Measurements from ENCODE around the gene LNP1. TPM values are rescaled to one million over a fixed set of nuclear protein-coding genes. Genes with fewer than 3 reads are reported as not detected.
"Not testable (repeated sequence)": the region's sequence is repeated elsewhere in the genome, so short reads cannot be mapped to it uniquely, and the experiment has no call there.

LNP1 gene
- total RNA-seq (4.3 and 5.8 TPM in 2 replicates), polyA plus RNA-seq (1.1 and 1.9 TPM in 2 replicates)

DNA sequence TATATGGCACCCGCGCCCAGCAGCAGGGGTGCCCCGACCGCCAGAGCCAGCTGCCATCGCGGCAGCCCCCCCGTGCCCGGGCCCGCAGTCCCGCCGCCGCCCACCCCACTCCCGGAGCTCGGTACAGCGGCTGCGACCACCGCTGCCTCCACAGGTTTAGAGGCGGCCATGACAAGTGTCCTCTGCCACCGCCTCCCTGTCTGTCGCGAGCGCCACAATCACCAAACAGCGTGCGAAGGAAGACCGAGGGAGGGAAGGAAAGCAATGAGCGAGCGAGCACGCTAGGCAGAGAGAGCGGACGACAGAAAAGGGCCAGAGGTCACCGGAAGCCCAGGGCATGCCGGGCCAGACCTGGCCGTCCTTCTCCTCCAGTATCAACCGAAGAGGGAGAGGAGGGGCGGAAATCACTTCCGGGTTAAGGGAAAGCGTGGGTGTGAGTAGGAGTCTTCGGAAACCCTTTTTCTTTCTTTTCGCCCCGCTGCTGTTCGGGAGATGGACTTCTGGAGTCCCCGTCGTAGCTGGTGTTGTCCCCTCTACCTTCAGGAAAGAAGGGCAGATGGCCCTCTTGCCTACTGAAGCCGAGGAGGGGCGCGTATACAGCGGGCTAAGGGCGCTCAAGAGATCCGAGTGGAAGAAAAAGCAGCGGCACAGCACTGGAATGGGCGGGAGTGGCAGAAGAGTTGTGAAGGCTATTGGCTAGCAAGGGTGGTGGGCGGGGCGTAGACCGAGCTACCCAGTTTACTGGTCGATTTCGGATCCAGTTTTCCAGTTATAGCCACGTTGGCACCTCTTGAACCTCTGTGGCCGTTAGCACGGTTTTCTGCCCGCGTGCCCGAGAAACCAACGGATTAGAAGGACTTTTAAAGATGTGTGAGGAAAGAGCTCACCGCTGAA is at the start of gene LNP1, which contains the start of gene TOMM70:
LNP1 (plus strand) TSS at position 760 of the 894 bp plus-strand sequence. CDS start 28,191 bp downstream, outside the sequence.
TOMM70 (minus strand) TSS at position 310 of the 894 bp plus-strand sequence; CDS start at position 170, 140 bp downstream.
- peaks cover 19% of the 10 kb centered on the region for H3K4me1 ChIP-seq (ENCODE audit: insufficient read depth)
- no peaks in the 10 kb centered on the region for H3K9me2 ChIP-seq (replicated peaks; ENCODE audit: insufficient read depth)
- H3K79me2 ChIP-seq: peaks cover 81% of the 10 kb centered on the region
- 2% methylated on average over 54 of the region's 64 CpGs for WGBS (ENCODE audit: low lambda C conversion rate, missing lambda C conversion rate)
- peak within 1 kb of the TSS; percentile 67 for H2AFZ ChIP-seq
- H3K4me3 ChIP-seq: peak within 1 kb of the TSS; percentile 47
- no peak for TF ChIP-seq CTCF (IDR thresholded peaks at IDR 0.05; ENCODE audit: poor library complexity)
- no peak for TF ChIP-seq EZH2 (IDR thresholded peaks at IDR 0.05; ENCODE audit: borderline replicate concordance)
- H3K9me3 ChIP-seq (ENCODE audit: low read depth): no peaks in the 10 kb centered on the region
- DNase-seq (ENCODE audit: low spot score): peak; percentile 98
- H3K27me3 ChIP-seq: no peaks in the 10 kb centered on the region
- H3K4me2 ChIP-seq: peak within 1 kb of the TSS; percentile 87
- H3K27ac ChIP-seq: peak within 1 kb of the TSS; percentile 94
- H3K36me3 ChIP-seq (replicated peaks; ENCODE audit: insufficient read depth, low read depth): no peaks in the 10 kb centered on the region
- H4K20me1 ChIP-seq (ENCODE audit: insufficient read depth, poor library complexity, severe bottlenecking): peaks cover 21% of the 10 kb centered on the region

DNA sequence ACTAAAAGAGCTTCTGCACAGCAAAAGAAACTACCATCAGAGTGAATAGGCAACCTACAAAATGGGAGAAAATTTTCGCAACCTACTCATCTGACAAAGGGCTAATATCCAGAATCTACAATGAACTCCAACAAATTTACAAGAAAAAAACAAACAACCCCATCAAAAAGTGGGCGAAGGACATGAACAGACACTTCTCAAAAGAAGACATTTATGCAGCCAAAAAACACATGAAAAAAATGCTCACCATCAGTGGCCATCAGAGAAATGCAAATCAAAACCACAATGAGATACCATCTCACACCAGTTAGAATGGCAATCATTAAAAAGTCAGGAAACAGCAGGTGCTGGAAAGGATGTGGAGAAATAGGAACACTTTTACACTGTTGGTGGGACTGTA is 49.6 kb upstream of the LNP1 start:
- H4K20me1 ChIP-seq (ENCODE audit: insufficient read depth, poor library complexity, severe bottlenecking); DNase-seq (ENCODE audit: low spot score); H2AFZ ChIP-seq; H3K4me3 ChIP-seq; H3K9me3 ChIP-seq (ENCODE audit: low read depth); H3K9me2 ChIP-seq (replicated peaks; ENCODE audit: insufficient read depth); H3K4me1 ChIP-seq (ENCODE audit: insufficient read depth); H3K4me2 ChIP-seq; H3K79me2 ChIP-seq; H3K27me3 ChIP-seq; H3K36me3 ChIP-seq (replicated peaks; ENCODE audit: insufficient read depth, low read depth): not testable (repeated sequence)
- H3K27ac ChIP-seq: peak overlapping the region; percentile 71
- WGBS (ENCODE audit: low lambda C conversion rate, missing lambda C conversion rate): 96% methylated on average over 2 of the region's 2 CpGs

GRCh38 chr3:100352296-100353231 is 48.8 kb upstream of the LNP1 start:
- Histone ChIP-seq H3K36me3 (replicated peaks; ENCODE audit: insufficient read depth, low read depth) (no peaks in the 10 kb centered on the region), H3K4me2 (peak overlapping the region; percentile 38), H2AFZ (no peak overlapping the region), H3K4me1 (ENCODE audit: insufficient read depth) (no peaks in the 10 kb centered on the region), H3K9me2 (replicated peaks; ENCODE audit: insufficient read depth) (no peaks in the 10 kb centered on the region), H3K27me3 (no peaks in the 10 kb centered on the region), H3K27ac (peak overlapping the region; percentile 71), H3K4me3 (no peak overlapping the region), H4K20me1 (ENCODE audit: insufficient read depth, poor library complexity, severe bottlenecking) (no peaks in the 10 kb centered on the region), H3K79me2 (no peaks in the 10 kb centered on the region), H3K9me3 (ENCODE audit: low read depth) (no peaks in the 10 kb centered on the region)
- 80% methylated on average over 10 of the region's 10 CpGs for WGBS (ENCODE audit: low lambda C conversion rate, missing lambda C conversion rate)
- peak; percentile 18 for DNase-seq (ENCODE audit: low spot score)
- TF ChIP-seq EZH2 (IDR thresholded peaks at IDR 0.05; ENCODE audit: borderline replicate concordance): no peak
- TF ChIP-seq EZH2phosphoT487 (IDR thresholded peaks at IDR 0.05; ENCODE audit: low read depth, severe bottlenecking, unreplicated experiment): no peak

DNA sequence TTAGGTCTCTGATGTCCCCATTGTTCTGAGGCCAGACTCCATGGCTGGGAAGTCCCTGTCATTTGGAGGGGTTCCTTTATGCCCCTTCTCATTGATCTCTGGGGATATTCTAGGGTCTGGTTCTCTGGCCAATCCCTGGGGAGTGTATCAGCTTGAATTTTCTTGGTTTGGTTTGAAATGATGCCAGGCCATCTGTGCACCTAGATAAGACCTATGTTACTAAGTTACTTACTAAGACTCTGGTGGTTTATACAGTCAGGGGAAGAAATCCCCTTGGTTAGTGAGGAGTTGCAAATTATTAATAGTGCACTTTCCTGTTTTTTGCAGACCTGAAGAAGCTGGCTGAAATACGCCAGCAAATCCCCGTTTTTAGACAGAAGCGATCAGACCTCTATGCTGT is 46.5 kb upstream of the LNP1 start:
- H4K20me1 ChIP-seq (ENCODE audit: insufficient read depth, poor library complexity, severe bottlenecking): no peaks in the 10 kb centered on the region
- H2AFZ ChIP-seq: no peak overlapping the region
- H3K9me2 ChIP-seq (replicated peaks; ENCODE audit: insufficient read depth): no peaks in the 10 kb centered on the region
- no peak for DNase-seq (ENCODE audit: low spot score)
- H3K79me2 ChIP-seq: no peaks in the 10 kb centered on the region
- H3K4me2 ChIP-seq: no peak overlapping the region
- no peak overlapping the region for H3K4me3 ChIP-seq
- no peaks in the 10 kb centered on the region for H3K27me3 ChIP-seq
- TF ChIP-seq CTCF (IDR thresholded peaks at IDR 0.05; ENCODE audit: poor library complexity) (no peak), EZH2phosphoT487 (IDR thresholded peaks at IDR 0.05; ENCODE audit: low read depth, severe bottlenecking, unreplicated experiment) (no peak), EZH2 (IDR thresholded peaks at IDR 0.05; ENCODE audit: borderline replicate concordance) (no peak)
- no peaks in the 10 kb centered on the region for H3K4me1 ChIP-seq (ENCODE audit: insufficient read depth)
- H3K27ac ChIP-seq: no peak overlapping the region
- 92% methylated on average over 3 of the region's 3 CpGs for WGBS (ENCODE audit: low lambda C conversion rate, missing lambda C conversion rate)
- no peaks in the 10 kb centered on the region for H3K9me3 ChIP-seq (ENCODE audit: low read depth)
- no peaks in the 10 kb centered on the region for H3K36me3 ChIP-seq (replicated peaks; ENCODE audit: insufficient read depth, low read depth)

All from hepatocyte (in vitro differentiated cells).